ENCODE results near the gene SPRR1A. TPM values are rescaled to one million over a fixed set of nuclear protein-coding genes. Genes with fewer than 3 reads are reported as not detected.

Gene SPRR1A
- total RNA-seq, 2 donors from 2014 or later = not detected

DNA sequence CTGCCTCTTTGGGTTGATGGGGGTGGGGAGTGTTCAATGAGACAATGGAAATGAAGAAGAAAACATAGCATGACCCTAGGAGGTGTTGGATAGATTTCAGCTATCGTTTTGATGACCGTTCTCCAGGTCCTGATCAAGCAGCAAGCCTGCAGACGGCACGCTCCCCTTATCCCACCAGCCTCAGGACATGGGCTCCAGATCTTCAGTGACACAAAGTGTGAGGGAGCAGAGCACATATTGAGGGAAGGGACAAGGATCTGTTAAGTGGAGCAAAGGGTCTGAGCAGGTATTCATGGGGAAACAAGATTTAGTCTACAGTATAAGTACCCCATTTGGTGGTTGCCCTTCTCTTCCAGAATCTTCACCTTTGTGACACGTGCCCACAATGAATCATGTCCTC, 32.2 kb upstream of the SPRR1A start:
- H3K27ac ChIP-seq (ENCODE audit: low read depth, low read length) = no peak overlapping the region
- no peak overlapping the region for H3K9ac ChIP-seq (ENCODE audit: extremely low read depth, low read length, poor library complexity, severe bottlenecking)
- no peak for DNase-seq
- H3K27ac Mint-ChIP-seq = no peak overlapping the region
- H3K27me3 ChIP-seq (ENCODE audit: control insufficient read depth, insufficient read depth, low read length, poor library complexity, severe bottlenecking) = no peaks in the 10 kb centered on the region
- no peak overlapping the region for H3K4me3 Mint-ChIP-seq
- no peak overlapping the region for H3K4me3 ChIP-seq (ENCODE audit: low read length)
- WGBS, 2 experiments (ENCODE audit: insufficient coverage in 1 of 2, insufficient read length in 1 of 2) = 76% methylated on average over 5 of the region's 5 CpGs; no CpG with 5 or more reads in 1 of the 2 experiments
- H3K4me1 Mint-ChIP-seq = no peaks in the 10 kb centered on the region
- H3K27me3 Mint-ChIP-seq (ENCODE audit: insufficient read depth) = peaks cover 5% of the 10 kb centered on the region
- no peaks in the 10 kb centered on the region for H3K36me3 ChIP-seq (ENCODE audit: control insufficient read depth, insufficient read depth, low read length)
- no peak for TF ChIP-seq CTCF (conservative IDR thresholded peaks at IDR 0.05)
- peaks cover 6% of the 10 kb centered on the region for H3K9me3 ChIP-seq (ENCODE audit: control insufficient read depth, low read length)
- no peaks in the 10 kb centered on the region for H3K4me1 ChIP-seq (ENCODE audit: control insufficient read depth, insufficient read depth, low read length)
- H3K9me3 Mint-ChIP-seq = peaks cover 76% of the 10 kb centered on the region
- H3K36me3 Mint-ChIP-seq (ENCODE audit: low read depth) = no peaks in the 10 kb centered on the region

DNA sequence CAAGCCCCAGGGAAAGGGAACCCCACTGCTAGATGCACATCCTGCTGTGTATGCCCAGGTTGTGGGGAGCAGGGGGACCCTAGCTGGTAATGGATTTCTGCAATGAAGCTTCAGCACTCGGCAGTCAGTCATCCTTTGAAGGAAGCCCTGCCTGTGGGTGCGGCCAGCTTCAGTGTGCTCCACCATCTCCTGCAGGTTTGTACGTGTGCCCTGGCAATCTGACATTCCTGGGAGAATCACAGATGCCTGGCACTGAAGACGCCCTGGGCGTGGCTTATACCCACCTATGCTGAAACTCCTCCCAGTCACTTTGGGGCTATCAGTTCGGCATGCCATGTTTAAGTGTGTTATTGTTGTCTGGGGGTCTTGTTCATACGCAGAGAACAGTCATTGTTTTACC, 30.1 kb upstream of the SPRR1A start:
- no peak overlapping the region for H3K27ac Mint-ChIP-seq
- Histone ChIP-seq H3K36me3 (ENCODE audit: control insufficient read depth, insufficient read depth, low read length) (no peaks in the 10 kb centered on the region), H3K4me3 (ENCODE audit: low read length) (no peak overlapping the region), H3K27ac (ENCODE audit: low read depth, low read length) (no peak overlapping the region), H3K27me3 (ENCODE audit: control insufficient read depth, insufficient read depth, low read length, poor library complexity, severe bottlenecking) (no peaks in the 10 kb centered on the region), H3K9ac (ENCODE audit: extremely low read depth, low read length, poor library complexity, severe bottlenecking) (no peak overlapping the region), H3K9me3 (ENCODE audit: control insufficient read depth, low read length) (peaks cover 17% of the 10 kb centered on the region), H3K4me1 (ENCODE audit: control insufficient read depth, insufficient read depth, low read length) (no peaks in the 10 kb centered on the region)
- peaks cover 2% of the 10 kb centered on the region for H3K27me3 Mint-ChIP-seq (ENCODE audit: insufficient read depth)
- no peak for DNase-seq
- no peaks in the 10 kb centered on the region for H3K4me1 Mint-ChIP-seq
- peaks cover 73% of the 10 kb centered on the region for H3K9me3 Mint-ChIP-seq
- no peak for TF ChIP-seq CTCF (conservative IDR thresholded peaks at IDR 0.05)
- no peak overlapping the region for H3K4me3 Mint-ChIP-seq
- WGBS, 2 experiments (ENCODE audit: insufficient coverage in 1 of 2, insufficient read length in 1 of 2) = 70 to 78% methylated on average over 3 to 7 of the region's 7 CpGs
- H3K36me3 Mint-ChIP-seq (ENCODE audit: low read depth) = no peaks in the 10 kb centered on the region

DNA sequence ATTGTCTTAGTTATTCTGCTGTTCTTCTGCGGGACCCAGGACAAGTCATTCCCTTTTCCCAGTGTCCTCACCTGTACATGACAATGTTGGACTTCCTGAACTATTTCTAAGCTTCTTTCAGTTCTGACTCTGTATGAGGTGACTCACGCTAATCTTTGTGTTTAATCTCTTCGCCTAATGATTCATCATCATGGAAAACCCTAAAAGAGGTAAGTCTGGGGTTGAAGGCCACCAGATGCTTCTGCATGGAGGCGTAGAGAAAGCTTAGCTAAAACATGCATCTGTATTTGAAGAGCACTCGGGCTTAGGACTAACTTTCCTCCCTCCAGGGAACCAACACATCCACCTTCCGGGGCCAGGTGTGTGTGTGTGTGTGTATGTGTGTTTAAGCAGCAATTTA, 29.4 kb upstream of the SPRR1A start:
- Histone ChIP-seq H3K27me3 (ENCODE audit: control insufficient read depth, insufficient read depth, low read length, poor library complexity, severe bottlenecking) (no peaks in the 10 kb centered on the region), H3K27ac (ENCODE audit: low read depth, low read length) (no peak overlapping the region), H3K9me3 (ENCODE audit: control insufficient read depth, low read length) (peaks cover 17% of the 10 kb centered on the region), H3K4me1 (ENCODE audit: control insufficient read depth, insufficient read depth, low read length) (no peaks in the 10 kb centered on the region), H3K36me3 (ENCODE audit: control insufficient read depth, insufficient read depth, low read length) (no peaks in the 10 kb centered on the region), H3K4me3 (ENCODE audit: low read length) (no peak overlapping the region), H3K9ac (ENCODE audit: extremely low read depth, low read length, poor library complexity, severe bottlenecking) (no peak overlapping the region)
- no peak for DNase-seq
- H3K27me3 Mint-ChIP-seq (ENCODE audit: insufficient read depth) = peaks cover 2% of the 10 kb centered on the region
- H3K36me3 Mint-ChIP-seq (ENCODE audit: low read depth) = no peaks in the 10 kb centered on the region
- H3K4me1 Mint-ChIP-seq = no peaks in the 10 kb centered on the region
- H3K9me3 Mint-ChIP-seq = peaks cover 66% of the 10 kb centered on the region
- TF ChIP-seq CTCF (conservative IDR thresholded peaks at IDR 0.05) = no peak
- no peak overlapping the region for H3K27ac Mint-ChIP-seq
- H3K4me3 Mint-ChIP-seq = no peak overlapping the region
- WGBS, 2 experiments (ENCODE audit: insufficient coverage in 1 of 2, insufficient read length in 1 of 2) = 72 to 96% methylated on average over 3 to 5 of the region's 6 CpGs

Data from endodermal cell (in vitro differentiated cells).